Fibroblast of villous mesenchyme (primary cell): Measurements from ENCODE around the gene CSNK1E. TPM values are rescaled to one million over a fixed set of nuclear protein-coding genes. Genes with fewer than 3 reads are reported as not detected.

Experiments used
- DNase-seq: peaks from one replicate; pipeline ENCODE4 v3.0.0-alpha.2; 2010; ENCODE audit warnings: low read depth
- H3K4me3 ChIP-seq: 2 replicates; pipeline ENCODE4 v1.5.1; 2011; ENCODE audit warnings: low read depth, mild to moderate bottlenecking, low read length
- CTCF ChIP-seq: IDR thresholded peaks from 2 replicates; pipeline ENCODE4 v1.5.1; 2012; ENCODE audit warnings: low read depth, mild to moderate bottlenecking, low read length; ENCODE audit not compliant: insufficient read depth
- total RNA-seq: library from RNA; depleted of rRNA; stranded (reverse); fragments of >200 nt; gene quantifications from 2 replicates; pipeline ENCODE4 v1.2.3, GENCODE V29; 2012

The CSNK1E gene
- total RNA-seq, 1 donor, result 145 TPM

DNA sequence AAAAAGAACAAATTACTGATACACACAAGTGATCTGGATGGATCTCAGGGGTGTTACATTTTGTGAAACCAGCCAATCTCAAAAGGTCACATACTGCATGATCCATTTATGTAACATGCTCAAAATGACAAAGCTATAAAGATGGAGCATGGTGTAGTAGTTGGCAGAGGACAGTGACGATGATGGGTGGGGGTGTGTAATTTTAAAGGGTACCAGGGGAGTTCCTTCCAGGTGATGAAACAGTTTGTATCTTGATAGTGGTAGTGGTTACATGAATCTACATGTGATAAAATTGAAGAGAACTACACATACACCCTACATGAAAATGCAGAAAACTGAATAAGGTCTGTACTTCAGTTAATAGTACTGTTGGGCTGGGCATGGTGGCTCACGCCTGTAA is 61.5 kb downstream of the CSNK1E start:
- no peak for DNase-seq
- no peak overlapping the region for H3K4me3 ChIP-seq
- TF ChIP-seq CTCF, result no peak

DNA sequence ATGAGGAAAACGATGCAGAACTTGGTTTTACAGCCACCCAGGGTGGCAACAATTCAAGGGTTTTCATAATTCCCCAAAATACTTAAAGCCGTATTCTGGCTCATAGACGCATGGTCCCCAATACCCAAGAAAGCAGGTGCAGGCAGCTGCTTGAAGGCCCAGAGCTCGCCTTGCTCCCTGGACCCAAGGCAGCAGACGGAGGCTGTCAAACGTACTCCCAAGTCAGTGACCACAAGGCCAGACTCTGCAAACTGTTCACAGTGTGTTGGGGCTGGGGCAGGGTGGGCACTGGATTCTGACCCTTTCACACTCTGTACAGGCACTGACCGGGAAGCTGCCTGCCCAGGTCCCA is 65.9 kb downstream of the CSNK1E start:
- DNase-seq, result no peak
- H3K4me3 ChIP-seq, result no peak overlapping the region
- no peak for TF ChIP-seq CTCF

GRCh38 chr22:38250643-38251340 is 66.4 kb downstream of the CSNK1E start:
- DNase-seq, result no peak
- H3K4me3 ChIP-seq, result no peak overlapping the region
- TF ChIP-seq CTCF, result no peak

DNA sequence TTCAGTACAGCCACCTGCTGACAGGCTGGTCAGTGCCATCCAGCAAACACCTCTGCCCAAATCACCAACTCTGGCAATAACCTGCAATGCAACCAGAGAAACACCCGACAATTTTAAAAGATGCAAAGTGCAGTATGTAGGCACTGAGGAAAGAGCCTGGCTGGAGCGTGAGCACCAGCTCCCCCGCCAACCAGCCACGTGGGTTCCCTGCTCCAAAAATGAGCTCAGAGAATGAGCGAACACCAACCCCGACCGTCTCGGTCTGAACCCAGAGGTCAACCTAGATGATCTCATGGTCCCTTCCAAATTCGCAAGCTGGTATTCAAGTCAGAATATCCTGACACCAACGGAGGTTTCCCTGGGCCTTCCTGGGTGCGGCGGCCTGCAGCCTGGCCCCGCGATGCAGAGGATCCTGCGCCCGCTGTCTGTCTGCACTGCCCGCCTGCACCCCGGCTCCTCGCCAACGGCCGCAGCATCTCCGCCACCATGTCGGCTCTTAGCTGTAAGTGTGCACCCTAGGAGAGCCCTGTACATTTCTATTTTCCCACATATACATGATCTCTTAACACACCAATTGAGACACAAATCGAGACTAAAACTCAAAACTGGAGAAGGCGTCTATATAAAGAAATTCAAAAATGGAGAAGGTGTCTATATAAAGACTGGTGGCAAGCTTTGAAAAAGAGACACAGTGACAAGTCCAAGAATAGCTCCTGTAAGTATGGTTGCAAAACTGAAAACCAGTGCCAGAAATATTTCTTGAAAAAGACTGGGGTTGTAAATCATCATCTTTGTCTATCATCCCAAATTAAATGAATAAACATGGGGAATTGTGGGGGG is 67.2 kb downstream of the CSNK1E start:
- H3K4me3 ChIP-seq, result no peak overlapping the region
- TF ChIP-seq CTCF, result no peak
- DNase-seq, result no peak

DNA sequence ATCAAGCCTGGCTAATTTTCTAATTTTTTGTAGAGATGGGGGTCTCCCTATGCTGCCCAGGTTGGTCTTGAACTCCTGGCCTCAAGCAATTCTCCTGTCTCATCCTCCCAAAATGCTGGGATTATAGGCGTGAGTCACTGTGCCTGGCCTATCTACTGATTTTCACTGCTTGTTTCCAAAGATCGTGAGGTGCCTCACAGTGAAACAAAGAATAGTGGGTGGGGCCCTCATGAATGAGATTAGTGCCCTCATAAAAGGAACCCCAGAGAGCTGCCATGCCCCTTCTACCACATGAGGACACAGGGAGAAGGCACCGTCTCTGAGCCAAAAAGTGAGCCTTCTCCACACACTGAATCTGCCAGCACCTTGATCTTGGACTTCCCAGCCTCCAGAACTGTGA is 67.9 kb downstream of the CSNK1E start:
- H3K4me3 ChIP-seq, result no peak overlapping the region
- DNase-seq, result no peak
- no peak for TF ChIP-seq CTCF

DNA sequence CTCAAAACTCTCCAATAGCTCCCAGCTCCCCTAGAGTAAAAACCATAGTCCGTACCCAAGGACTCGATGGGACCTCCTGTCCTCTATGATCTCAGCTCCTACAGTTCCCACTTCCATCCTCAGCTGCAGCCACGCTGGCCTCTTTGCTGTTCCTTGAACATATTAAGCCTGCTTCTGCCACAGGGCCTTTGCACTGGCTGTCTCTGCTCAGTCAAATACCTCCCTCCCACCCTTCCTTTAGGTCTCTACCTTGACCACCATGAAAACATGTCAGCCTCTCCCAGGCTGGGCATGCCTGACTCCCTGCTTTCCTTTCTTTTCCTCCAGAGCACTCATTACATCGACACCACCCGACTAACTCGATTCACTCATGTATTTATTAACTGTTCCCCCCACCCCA is 69.0 kb downstream of the CSNK1E start:
- no peak overlapping the region for H3K4me3 ChIP-seq
- TF ChIP-seq CTCF, result no peak
- no peak for DNase-seq
